GM12891 (cell line): Measurements from ENCODE around the gene CFAP97.
"Not testable (repeated sequence)": the region's sequence is repeated elsewhere in the genome, so short reads cannot be mapped to it uniquely, and the experiment has no call there.

Experiments used
- POLR2A ChIP-seq: IDR thresholded peaks from 2 replicates; pipeline ENCODE4 v1.6.1; 2011; ENCODE audit warnings: low read depth, low read length, control low read depth
- POLR2AphosphoS5 ChIP-seq: IDR thresholded peaks from 2 replicates; pipeline ENCODE4 v1.6.1; 2011; ENCODE audit warnings: low read depth, low read length, control low read depth
- POU2F2 ChIP-seq: IDR thresholded peaks from 2 replicates; pipeline ENCODE4 v1.6.1; 2011; ENCODE audit warnings: low read depth, mild to moderate bottlenecking, control low read depth, low read length, moderate library complexity

DNA sequence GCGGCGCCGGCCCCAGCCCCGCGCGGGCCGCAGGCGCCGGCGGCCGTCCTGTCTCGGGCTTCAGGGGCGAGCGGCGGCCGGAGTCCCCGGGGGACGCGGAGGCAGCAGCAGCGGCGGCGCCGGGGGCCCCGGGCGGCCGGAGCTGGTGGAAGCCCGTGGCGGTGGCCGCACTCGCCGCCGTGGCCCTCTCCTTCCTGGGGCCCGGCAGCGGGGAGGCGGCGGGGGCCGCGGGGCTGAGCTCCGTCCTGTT lies 6.0 kb upstream of the CFAP97 start:
- TF ChIP-seq POU2F2, POLR2AphosphoS5, POLR2A: not testable (repeated sequence)
